SK-N-SH (cell line): Measurements from ENCODE around the gene MPC2.

Experiments
- CTCF ChIP-seq: fragments of 200-600 bp; sonication (generic); IDR thresholded peaks from 2 replicates; pipeline ENCODE4 v1.6.1; 2017; ENCODE audit warnings: antibody characterized with exemption, mild to moderate bottlenecking, moderate library complexity
- EZH2phosphoT487 ChIP-seq: fragments of 200-600 bp; sonication (generic); IDR thresholded peaks from 2 replicates; pipeline ENCODE4 v1.6.1; 2017; ENCODE audit warnings: low read depth, mixed run types, mild to moderate bottlenecking, antibody characterized with exemption, moderate library complexity, borderline replicate concordance
- JUND ChIP-seq: IDR thresholded peaks from 2 replicates; pipeline ENCODE4 v1.4.0; 2012
- MAX ChIP-seq: IDR thresholded peaks from 2 replicates; pipeline ENCODE4 v1.4.0; 2012; ENCODE audit warnings: low read depth
- MXI1 ChIP-seq: IDR thresholded peaks from 2 replicates; pipeline ENCODE4 v1.6.1; 2012; ENCODE audit warnings: mild to moderate bottlenecking, low read depth, low read length, improper control_type of control experiment
- POLR2AphosphoS5 ChIP-seq: IDR thresholded peaks from 2 replicates; pipeline ENCODE4 v1.6.1; 2012; ENCODE audit warnings: low read depth, low read length
- RAD21 ChIP-seq: IDR thresholded peaks from 2 replicates; pipeline ENCODE4 v1.6.1; 2012; ENCODE audit warnings: mild to moderate bottlenecking, low read length
- RCOR1 ChIP-seq: fragments of 150-350 bp; IDR thresholded peaks from 2 replicates; pipeline ENCODE4 v1.6.1; 2017; ENCODE audit warnings: antibody characterized with exemption, low read length
- RFX5 ChIP-seq: IDR thresholded peaks from 2 replicates; pipeline ENCODE4 v1.6.1; 2012; ENCODE audit warnings: mild to moderate bottlenecking, improper control_type of control experiment, low read length
- RXRA ChIP-seq: IDR thresholded peaks from 2 replicates; pipeline ENCODE4 v1.4.0; 2012; ENCODE audit warnings: low read depth, mild to moderate bottlenecking, borderline replicate concordance
- TAF1 ChIP-seq: IDR thresholded peaks from 2 replicates; pipeline ENCODE4 v1.6.1; 2012; ENCODE audit warnings: low read depth, mild to moderate bottlenecking, low read length, moderate library complexity, borderline replicate concordance
- TCF12 ChIP-seq: IDR thresholded peaks from 2 replicates; pipeline ENCODE4 v1.4.0; 2012
- ZBTB33 ChIP-seq: IDR thresholded peaks from 2 replicates; pipeline ENCODE4 v1.4.0; 2012; ENCODE audit warnings: low read depth, borderline replicate concordance

GRCh38 chr1:167928457-167928852 is 8.4 kb downstream of the MPC2 start:
- TF ChIP-seq CTCF: no peak
- no peak for TF ChIP-seq TAF1
- TF ChIP-seq MAX: no peak
- no peak for TF ChIP-seq JUND
- no peak for TF ChIP-seq MXI1
- no peak for TF ChIP-seq EZH2phosphoT487
- TF ChIP-seq ZBTB33: no peak
- no peak for TF ChIP-seq RXRA
- TF ChIP-seq POLR2AphosphoS5: no peak
- TF ChIP-seq RFX5: no peak
- no peak for TF ChIP-seq RAD21
- TF ChIP-seq RCOR1: no peak
- no peak for TF ChIP-seq TCF12
